CD4-positive, alpha-beta T cell (primary cell): ENCODE data around the gene CLRN1. TPM values are rescaled to one million over a fixed set of nuclear protein-coding genes. Genes with fewer than 3 reads are reported as not detected.

Source experiments
- ATAC-seq: fragments of 200-7000 bp; cut with Tn5 transposase; one replicate; pipeline ENCODE4 v1.10.0; 2022; ENCODE audit warnings: mild to moderate bottlenecking; ENCODE audit not compliant: poor library complexity
- CTCF ChIA-PET: fragments of 350-600 bp; sonication (Branson Sonifier 250); formaldehyde crosslinking; loops from one replicate; lab custom pipeline; 2021; ENCODE audit warnings: antibody characterized with exemption, inconsistent platforms; lab: Charles Lee
- POLR2A ChIA-PET: fragments of 350-600 bp; sonication (Branson Sonifier 250); formaldehyde crosslinking; loops from one replicate; lab custom pipeline; 2021; ENCODE audit warnings: antibody characterized with exemption, inconsistent platforms; lab: Charles Lee
- DNase-seq, 14 experiments: peaks; one replicate each; pipeline ENCODE4 v3.0.0-alpha.2; 2013 to 2020; ENCODE audit warnings: mixed read lengths in 2 of 14
- H3K27ac ChIP-seq, 2 donors: one replicate each; pipeline versions ENCODE4 v1.5.1 to v1.7.0; 2013; ENCODE audit warnings: low read length in 2 of 2, low read depth in 1 of 2, mild to moderate bottlenecking in 1 of 2
- H3K27me3 ChIP-seq, 2 experiments: 1 replicate in 1 of 2; 2 replicates in 1 of 2; pipeline versions ENCODE4 v1.6.1 to v1.7.0; 2013; ENCODE audit warnings: low read length in 2 of 2, control low read depth in 1 of 2, mild to moderate bottlenecking in 1 of 2, moderate library complexity in 1 of 2; ENCODE audit not compliant: insufficient read depth in 2 of 2, control insufficient read depth in 1 of 2
- H3K36me3 ChIP-seq: one replicate; pipeline ENCODE4 v1.6.1; 2013; ENCODE audit warnings: low read length, control low read depth; ENCODE audit not compliant: insufficient read depth
- H3K4me1 ChIP-seq: one replicate; pipeline ENCODE4 v1.6.1; 2013; ENCODE audit warnings: low read length, control low read depth; ENCODE audit not compliant: insufficient read depth
- H3K4me3 ChIP-seq: one replicate; pipeline ENCODE4 v1.5.1; 2013; ENCODE audit warnings: mild to moderate bottlenecking, low read length, moderate library complexity
- H3K9me3 ChIP-seq, 2 experiments: 1 replicate in 1 of 2; 2 replicates in 1 of 2; pipeline versions ENCODE4 v1.6.1 to v1.7.0; 2013; ENCODE audit warnings: low read length in 2 of 2, mild to moderate bottlenecking in 2 of 2, control low read depth in 1 of 2, moderate library complexity in 1 of 2; ENCODE audit not compliant: control insufficient read depth in 1 of 2, insufficient read depth in 1 of 2
- H3K27ac Mint-ChIP-seq: one replicate; pipeline ENCODE4 v1.8.0; 2020; ENCODE audit warnings: mixed read lengths
- H3K27me3 Mint-ChIP-seq: one replicate; pipeline ENCODE4 v1.8.0; 2021; ENCODE audit warnings: mixed read lengths
- H3K36me3 Mint-ChIP-seq: one replicate; pipeline ENCODE4 v1.8.0; 2021; ENCODE audit warnings: low read depth, mixed read lengths
- H3K4me1 Mint-ChIP-seq: one replicate; pipeline ENCODE4 v1.8.0; 2021; ENCODE audit warnings: low read depth, mixed read lengths
- H3K4me3 Mint-ChIP-seq: one replicate; pipeline ENCODE4 v1.8.0; 2020; ENCODE audit warnings: mild to moderate bottlenecking, mixed read lengths
- H3K9me3 Mint-ChIP-seq: one replicate; pipeline ENCODE4 v1.8.0; 2020; ENCODE audit warnings: mixed read lengths
- CTCF ChIP-seq: fragments of 200-600 bp; IDR thresholded peaks from one replicate; pipeline ENCODE4 v1.8.0; 2022; ENCODE audit warnings: antibody characterized with exemption, mild to moderate bottlenecking
- intact Hi-C, 2 experiments: fragments of 100-400 bp; cut with DNase I in 1 of 2; cut with micrococcal nuclease in 1 of 2; formaldehyde crosslinking; loops; one replicate each; pipeline versions ENCODE4 v1.15.1 to v1.9.0; 2023 to 2025; cut with DNase I, micrococcal nuclease
- total RNA-seq, 174 experiments: library from RNA in 2 of 174; stranded (reverse) in 2 of 174; gene quantifications; one replicate each; pipeline ENCODE4 v1.2.3 and lab custom pipeline; 2021 to 2026

Gene CLRN1
- total RNA-seq, 2 experiments from 2014 or later, result not detected

GRCh38 chr3:150945226-150946032, 27.1 kb downstream of the CLRN1 start:
- ChIA-PET CTCF (no interaction called here), POLR2A (no interaction called here)
- Histone ChIP-seq H3K36me3 (no peaks in the 10 kb centered on the region), H3K27me3 (peaks cover 2 to 15% of the 10 kb centered on the region in 2 experiments), H3K27ac (no peak overlapping the region), H3K9me3 (no peaks in the 10 kb centered on the region), H3K4me1 (no peaks in the 10 kb centered on the region), H3K4me3 (no peak overlapping the region)
- no peaks in the 10 kb centered on the region for H3K36me3 Mint-ChIP-seq
- H3K27me3 Mint-ChIP-seq, result peaks cover 51% of the 10 kb centered on the region
- no peak for TF ChIP-seq CTCF
- H3K4me3 Mint-ChIP-seq, result no peak overlapping the region
- ATAC-seq (no peak), DNase-seq (no peak)
- H3K4me1 Mint-ChIP-seq, result no peaks in the 10 kb centered on the region
- no peak overlapping the region for H3K27ac Mint-ChIP-seq
- intact Hi-C loops, result no loop called here
- no peaks in the 10 kb centered on the region for H3K9me3 Mint-ChIP-seq

GRCh38 chr3:150942221-150942620, 30.3 kb downstream of the CLRN1 start:
- no peaks in the 10 kb centered on the region for H3K9me3 ChIP-seq
- ATAC-seq, result no peak
- POLR2A ChIA-PET, result no interaction called here

GRCh38 chr3:150936693-150937092, 35.8 kb downstream of the CLRN1 start:
- POLR2A ChIA-PET, result no interaction called here
- H3K36me3 ChIP-seq, result no peaks in the 10 kb centered on the region
- H3K9me3 Mint-ChIP-seq, result peaks cover 3% of the 10 kb centered on the region
- no peak overlapping the region for H3K27ac ChIP-seq
- intact Hi-C loops, result no loop called here
- no peaks in the 10 kb centered on the region for H3K9me3 ChIP-seq
- peaks cover 6 to 9% of the 10 kb centered on the region in 2 experiments for H3K27me3 ChIP-seq
- DNase-seq (no peak), ATAC-seq (no peak)
- H3K4me3 ChIP-seq, result no peak overlapping the region
- H3K27ac Mint-ChIP-seq, result no peak overlapping the region
- CTCF ChIA-PET, result no interaction called here
- TF ChIP-seq CTCF, result no peak
- H3K4me1 Mint-ChIP-seq, result no peaks in the 10 kb centered on the region
- no peak overlapping the region for H3K4me3 Mint-ChIP-seq
- H3K36me3 Mint-ChIP-seq, result no peaks in the 10 kb centered on the region
- H3K4me1 ChIP-seq, result no peaks in the 10 kb centered on the region
- H3K27me3 Mint-ChIP-seq, result peaks cover 18% of the 10 kb centered on the region

More at GRCh38 chr3:150942221-150942620, 30.3 kb downstream of the CLRN1 start:
- no peaks in the 10 kb centered on the region for H3K36me3 Mint-ChIP-seq
- H3K4me3 Mint-ChIP-seq, result no peak overlapping the region
- CTCF ChIA-PET, result no interaction called here
- no peak for TF ChIP-seq CTCF
- no peak for DNase-seq
- Histone ChIP-seq H3K27ac (no peak overlapping the region), H3K4me3 (no peak overlapping the region), H3K36me3 (no peaks in the 10 kb centered on the region), H3K27me3 (peaks cover 2 to 21% of the 10 kb centered on the region in 2 experiments), H3K4me1 (no peaks in the 10 kb centered on the region)
- no peak overlapping the region for H3K27ac Mint-ChIP-seq
- H3K27me3 Mint-ChIP-seq, result peaks cover 41% of the 10 kb centered on the region
- H3K4me1 Mint-ChIP-seq, result no peaks in the 10 kb centered on the region
- intact Hi-C loops, result no loop called here
- H3K9me3 Mint-ChIP-seq, result no peaks in the 10 kb centered on the region
